CD4-positive, alpha-beta T cell treated with Interleukin-2 at 100 ng/mL for 4 hours (primary cell): ENCODE data around the gene SLC43A3.
"Not testable (repeated sequence)": the region's sequence is repeated elsewhere in the genome, so short reads cannot be mapped to it uniquely, and the experiment has no call there.

Experiments
- DNase-seq: peaks from one replicate; pipeline ENCODE4 v3.0.0-alpha.2; 2020; ENCODE audit warnings: low spot score

Gene SLC43A3

DNA sequence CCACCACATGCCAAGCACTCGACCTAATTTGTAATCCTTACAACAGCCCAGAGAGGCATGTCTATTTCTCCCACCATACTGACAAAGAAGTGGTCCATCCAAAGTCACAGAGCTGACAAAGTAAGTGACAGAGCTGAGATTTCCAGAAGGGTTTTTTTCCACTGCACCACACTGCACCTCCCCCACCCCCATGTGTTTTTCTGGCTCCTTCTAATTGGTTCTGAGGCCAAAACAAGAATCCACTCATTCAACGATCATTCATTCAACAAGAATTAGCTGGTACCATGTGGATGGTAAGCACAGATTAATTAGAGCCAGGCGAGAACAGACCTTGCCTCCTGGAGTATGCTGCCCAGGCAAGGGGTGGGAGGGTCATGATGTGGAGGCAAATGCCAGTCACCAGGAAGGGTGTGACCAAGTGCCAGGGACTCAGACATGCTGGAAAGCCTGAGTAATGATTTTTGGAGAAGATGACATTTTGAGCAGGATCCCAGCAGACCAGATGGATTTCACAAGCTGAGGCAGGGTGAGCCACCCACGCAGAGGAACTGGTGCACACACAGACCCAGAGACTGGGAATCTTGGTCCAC, 21.6 kb downstream of the SLC43A3 start:
- no peak for DNase-seq

DNA sequence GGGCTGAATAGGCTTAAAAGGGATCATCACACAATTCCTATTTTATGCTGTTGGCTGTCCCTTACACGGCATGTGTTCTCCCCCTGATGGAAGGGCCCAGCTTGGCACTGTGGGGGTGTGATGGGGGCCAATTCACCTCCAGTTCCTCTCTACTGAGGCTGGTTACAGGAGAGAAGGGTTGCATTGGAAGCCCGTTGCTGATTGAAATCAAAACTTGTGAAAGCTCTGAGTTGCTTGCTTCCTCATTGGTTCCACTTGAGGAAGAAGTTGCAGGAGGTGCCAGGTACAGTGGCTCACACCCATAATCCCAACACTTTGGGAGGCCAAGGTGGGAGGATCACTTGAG, 23.1 kb downstream of the SLC43A3 start:
- DNase-seq: no peak

DNA sequence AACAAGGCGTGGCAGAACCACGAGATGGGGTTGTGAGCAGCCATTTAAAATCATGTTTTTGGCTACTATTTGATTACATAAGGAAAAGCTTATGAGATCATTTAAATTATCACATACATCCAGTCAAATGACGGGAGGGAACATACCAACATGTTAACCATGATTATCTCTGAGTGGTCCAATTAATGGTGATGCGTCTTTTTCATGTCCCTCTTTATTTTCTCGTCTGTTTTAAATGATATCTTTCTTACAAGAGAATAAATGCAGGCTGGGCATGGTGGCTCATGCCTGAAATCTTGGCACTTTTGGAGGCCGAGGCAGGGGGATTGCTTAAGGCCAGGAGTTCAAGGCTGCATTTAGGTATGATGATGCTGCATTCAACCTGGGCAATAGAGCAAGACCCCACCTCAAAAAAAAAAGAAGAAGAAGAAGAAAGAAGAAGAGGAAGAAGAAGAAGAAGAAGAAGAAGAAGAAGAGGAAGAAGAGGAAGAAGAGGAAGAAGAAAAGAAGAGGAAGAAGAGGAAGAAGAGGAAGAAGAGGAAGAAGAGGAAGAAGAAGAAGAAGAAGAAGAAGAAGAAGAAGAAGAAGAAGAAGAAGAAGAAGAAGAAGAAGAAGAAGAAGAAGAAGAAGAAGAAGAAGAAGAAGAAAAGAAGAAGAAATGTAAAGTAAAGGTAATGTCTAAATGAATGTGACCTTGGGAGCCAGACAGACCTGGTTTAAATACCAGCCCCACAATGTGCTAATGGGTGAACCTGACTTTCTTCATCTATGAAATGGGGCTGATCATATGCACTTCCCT, 23.7 kb downstream of the SLC43A3 start:
- DNase-seq: not testable (repeated sequence)

DNA sequence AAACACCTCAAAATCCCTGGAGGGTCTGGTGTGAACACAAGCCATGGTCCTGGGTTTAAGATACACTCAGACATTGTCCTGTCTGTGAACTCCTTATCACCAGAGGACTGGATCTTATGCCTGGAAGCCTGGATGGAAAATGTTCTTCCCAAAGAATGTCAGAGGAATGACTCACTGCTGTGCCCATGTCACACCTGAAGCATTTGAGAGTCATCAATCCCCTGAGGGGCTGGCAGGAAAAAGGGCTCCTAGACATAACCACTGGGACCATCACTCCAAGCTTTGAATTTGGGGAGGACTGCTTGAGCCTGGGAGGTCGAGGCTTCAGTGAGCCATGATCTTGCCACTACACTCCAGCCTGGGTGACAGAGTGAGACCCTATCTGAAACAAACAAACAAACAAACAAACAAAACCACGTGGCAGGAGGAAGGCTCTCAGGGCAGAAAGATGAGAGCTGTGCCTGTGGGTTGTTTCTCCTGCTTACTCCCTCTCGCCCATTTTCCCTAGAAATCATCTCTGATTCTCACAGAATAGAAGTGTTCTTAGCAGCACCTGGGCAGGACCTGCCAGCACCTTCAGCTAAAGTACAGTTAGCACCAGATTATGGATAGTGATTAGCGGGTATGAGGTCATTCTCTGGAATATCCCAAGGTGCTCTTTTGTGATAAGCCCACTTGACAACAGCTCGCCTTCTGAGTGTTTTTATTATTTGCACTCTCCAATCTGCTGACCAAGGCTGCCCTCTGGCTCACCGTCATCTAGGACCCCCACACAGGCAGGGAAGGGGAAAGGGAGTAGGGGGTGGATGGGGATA, 24.5 kb downstream of the SLC43A3 start:
- DNase-seq: no peak

DNA sequence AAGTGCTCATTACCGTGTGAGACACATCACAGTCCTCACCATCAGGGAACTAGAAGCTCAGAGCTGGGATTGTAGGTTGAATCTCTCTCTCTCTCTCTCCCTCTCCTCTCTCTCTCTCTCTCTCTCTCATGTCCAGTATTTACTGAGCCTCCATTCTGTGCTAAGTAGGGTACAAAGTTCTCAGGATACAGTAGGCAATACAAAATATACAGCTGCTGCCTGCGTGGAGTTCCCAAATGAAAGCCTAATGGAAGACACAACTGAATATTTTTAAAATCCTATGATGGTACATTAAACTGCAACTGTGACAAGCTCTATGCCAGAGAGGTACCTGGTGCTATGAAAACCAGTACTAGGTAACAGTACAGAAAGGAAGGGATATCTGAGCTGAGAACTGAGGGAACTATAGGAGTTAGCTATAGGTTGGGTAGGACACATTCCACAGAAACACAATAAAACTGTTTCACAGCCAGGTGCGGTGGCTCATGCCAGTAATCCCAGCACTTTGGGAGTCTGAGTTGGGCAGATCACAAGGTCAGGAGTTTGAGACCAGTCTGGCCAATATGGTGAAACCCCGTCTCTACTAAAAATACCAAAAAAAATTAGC, 26.8 kb downstream of the SLC43A3 start:
- DNase-seq: no peak

DNA sequence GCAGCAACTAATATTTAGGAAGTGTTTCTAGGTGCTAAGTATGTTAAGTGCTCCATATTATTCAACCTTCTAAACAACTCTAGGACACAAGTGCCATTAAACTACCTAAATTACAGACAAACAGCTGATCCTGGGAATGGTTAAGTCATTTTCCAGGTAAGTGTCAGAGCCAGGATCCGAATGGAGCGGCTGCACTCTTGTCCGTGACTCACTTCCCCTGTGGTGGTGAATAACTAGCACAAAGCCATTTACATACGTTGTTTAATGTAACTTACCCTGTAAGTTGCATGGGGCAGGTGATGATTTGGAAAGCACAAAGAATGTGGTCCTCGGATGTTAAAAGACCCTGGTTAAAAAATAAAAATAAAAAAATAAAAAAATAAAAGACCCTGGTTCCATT, 27.7 kb downstream of the SLC43A3 start:
- no peak for DNase-seq

DNA sequence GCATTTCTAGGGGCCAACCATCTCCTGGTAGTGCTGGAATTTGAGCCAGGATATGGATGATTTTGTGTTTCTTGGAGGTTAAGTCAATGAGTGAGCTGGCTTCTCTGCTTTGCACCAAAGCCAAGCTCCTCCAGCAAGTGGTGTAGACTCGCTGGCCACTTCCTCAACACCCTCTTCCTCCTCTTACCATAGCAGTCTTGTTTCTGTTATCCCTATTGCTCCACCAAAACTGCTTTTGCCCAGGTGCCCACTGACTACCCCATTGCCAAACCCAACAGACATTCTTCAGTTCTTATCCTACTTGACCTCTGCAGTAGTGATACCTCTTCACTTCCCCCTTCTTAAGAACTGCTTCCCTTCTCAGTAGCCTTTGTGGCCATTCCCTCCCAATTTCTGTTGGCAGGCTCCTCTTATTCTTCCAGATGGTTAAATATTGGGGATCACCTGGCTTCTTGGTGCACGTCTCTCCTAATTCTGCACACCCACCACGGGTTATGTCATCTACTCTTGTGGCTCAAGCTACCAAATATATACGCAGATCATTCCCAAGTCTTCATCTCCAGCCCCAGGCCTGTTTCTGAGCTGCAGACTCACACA, 29.4 kb downstream of the SLC43A3 start:
- DNase-seq: no peak

DNA sequence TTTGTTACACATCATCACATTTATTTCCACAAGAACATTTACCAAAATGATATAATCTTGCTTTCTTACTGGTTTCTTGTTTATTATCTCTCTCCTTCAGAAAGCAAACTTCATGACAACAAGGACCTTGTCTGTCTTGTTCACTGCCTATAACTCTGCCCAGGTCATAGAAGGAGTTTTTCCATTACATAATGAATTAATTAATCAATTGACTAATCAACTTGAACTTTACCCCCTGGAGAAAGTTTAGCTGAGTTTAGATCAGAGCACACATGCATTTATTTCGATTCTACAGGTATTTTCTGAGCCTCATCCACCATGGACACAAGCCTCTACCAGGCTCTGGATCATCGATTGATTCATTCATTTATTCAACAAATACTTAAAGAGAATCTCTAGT, 30.2 kb downstream of the SLC43A3 start:
- no peak for DNase-seq

DNA sequence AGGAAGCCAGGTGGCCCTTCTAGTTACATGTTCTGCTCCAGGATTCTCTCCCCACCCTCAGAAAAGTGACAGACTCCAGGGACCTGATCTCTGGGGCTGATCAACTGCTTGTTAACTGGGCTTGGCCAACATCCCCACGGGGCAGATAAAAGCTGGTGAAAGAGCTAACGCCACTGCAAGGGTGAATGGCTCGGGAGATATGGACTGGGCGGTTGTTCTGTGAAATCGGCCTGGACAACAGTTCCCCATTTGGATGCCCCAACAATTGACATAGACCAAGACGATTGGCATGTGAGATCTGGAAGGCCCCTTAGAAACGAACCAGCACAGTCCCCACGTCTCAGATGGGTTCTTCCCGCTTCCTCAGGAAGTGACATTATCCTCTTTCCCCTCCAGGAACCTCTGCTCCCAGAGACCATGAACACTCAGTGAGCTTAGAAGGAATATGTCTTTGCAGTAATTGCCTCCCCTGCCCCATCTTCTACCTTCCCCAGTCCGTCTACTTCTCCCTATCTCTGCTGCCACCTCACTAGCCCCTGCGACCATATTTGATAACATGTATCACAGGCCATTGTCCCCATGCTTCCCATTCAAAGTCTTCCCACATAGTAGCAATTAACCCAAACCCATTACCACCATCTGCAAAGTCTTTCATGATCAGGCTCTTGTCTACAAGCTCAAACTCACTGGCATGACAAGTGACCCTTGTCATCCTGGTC, 30.9 kb downstream of the SLC43A3 start:
- no peak for DNase-seq

- DNase-seq: no peak
Observed at GRCh38 chr11:57394203-57394965, 32.5 kb downstream of the SLC43A3 start.

GRCh38 chr11:57392763-57393105, 34.2 kb downstream of the SLC43A3 start:
- DNase-seq: no peak

DNA sequence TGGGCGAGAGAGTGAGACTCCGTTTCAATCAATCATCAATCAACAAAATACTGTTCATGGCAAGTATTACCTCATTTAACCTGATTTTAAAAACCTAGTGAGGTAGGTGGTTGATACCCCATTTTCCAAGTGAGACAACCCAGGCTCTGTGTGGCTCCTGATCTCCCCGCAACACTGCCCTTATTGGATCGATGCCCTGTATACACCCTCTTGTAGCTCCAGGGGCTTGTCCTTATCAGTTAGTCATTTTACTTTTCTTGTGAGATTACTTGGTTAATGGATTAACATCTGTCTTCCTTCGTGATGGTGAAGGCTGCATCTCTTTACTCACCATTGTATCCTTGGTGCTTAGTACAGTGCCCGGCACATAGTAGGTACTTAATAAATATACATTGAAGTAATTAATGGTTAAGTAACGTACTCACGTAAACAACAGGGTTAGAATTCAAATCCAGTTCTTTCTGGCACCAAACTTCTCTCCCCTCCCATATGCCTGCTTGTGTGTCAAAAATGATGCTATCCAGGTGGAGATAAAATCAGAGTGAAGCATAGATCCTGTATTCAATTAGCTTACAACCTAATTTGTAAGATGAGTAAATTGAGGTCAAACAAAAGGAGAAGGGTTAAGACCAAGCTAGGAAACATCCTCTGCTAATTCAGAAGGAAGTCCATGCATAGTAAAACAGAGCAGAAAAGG, 34.7 kb downstream of the SLC43A3 start:
- no peak for DNase-seq

DNA sequence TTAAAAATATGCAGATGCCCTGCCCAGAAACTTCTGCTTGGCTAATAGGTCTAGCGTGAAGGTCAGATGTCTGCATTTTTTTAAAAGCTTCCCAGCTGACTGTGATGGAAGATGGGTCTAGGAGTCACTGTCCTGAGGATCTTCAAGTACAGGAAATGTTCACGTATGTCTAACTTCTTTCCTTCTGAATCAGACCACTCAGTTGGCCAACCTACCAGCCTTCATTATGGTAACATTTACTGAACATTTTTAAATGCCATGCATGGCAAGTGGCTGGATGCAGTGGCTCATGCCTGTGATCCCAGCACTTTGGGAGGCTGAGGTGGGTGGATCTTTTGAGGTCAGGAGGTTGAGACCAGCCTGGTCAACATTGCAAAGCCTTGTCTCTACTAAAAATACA, 35.4 kb downstream of the SLC43A3 start:
- no peak for DNase-seq

GRCh38 chr11:57391111-57391510, 35.8 kb downstream of the SLC43A3 start:
- DNase-seq: no peak

DNA sequence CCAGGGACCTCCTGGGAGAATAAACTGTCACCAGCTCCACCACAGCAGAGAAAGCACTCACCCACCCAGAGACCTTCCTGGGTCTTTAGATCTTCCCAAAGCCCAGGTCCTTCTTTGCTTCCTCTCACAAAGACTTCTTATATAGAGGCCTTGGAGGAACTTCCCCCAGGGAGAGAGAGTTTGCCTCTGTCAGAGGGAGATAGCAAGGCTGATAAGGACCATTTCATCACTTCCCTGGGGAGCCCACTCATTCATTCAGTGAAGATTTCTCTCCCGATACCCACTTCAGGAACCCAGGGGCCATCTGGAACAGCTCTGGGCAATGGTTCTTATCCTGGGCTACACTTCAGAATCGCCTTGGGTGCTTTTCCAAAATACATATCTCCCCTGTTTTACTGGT, 36.4 kb downstream of the SLC43A3 start, which contains the start of gene PRG2:
PRG2 (minus strand) TSS at position 116 of the 400 bp plus-strand sequence. CDS start 706 bp downstream, outside the sequence.
- DNase-seq: no peak

GRCh38 chr11:57387289-57388030, 39.5 kb downstream of the SLC43A3 start:
- no peak for DNase-seq

GRCh38 chr11:57386178-57386940, 40.6 kb downstream of the SLC43A3 start:
- DNase-seq: no peak

- no peak for DNase-seq
Observed at GRCh38 chr11:57380975-57381374, 45.9 kb downstream of the SLC43A3 start, which contains the start of gene PRG3. PRG3 (minus strand) TSS chr11:57381150; CDS start chr11:57380708, 442 bp downstream.

DNA sequence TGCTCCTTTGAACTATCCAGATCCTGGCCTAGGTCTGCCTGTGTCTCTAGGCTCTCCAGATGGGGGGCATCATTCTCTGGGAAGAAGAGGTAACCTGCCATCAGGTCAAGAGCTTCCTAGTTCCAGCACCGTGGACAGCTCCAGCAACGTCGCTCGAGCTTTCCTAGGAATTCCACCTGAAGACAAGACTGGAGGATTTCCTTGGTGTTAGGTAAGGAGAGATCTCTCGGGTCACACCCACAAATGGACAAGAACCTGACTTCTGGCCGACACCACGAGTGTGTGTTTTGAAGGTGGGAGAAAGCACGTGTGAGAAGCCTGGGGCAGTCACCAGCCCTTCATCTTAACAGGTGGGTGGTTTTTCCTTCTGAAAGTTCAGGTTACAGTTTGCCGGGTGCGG, 47.2 kb downstream of the SLC43A3 start:
- no peak for DNase-seq
